GM23248 (cell line): ENCODE data around the gene P3H3. TPM values are rescaled to one million over a fixed set of nuclear protein-coding genes. Genes with fewer than 3 reads are reported as not detected.

Experiments
- DNase-seq: peaks from one replicate; pipeline ENCODE4 v3.0.0-alpha.2; 2015
- H2AFZ ChIP-seq: fragments of 200-600 bp; sonication (generic); 2 replicates; pipeline ENCODE4 v1.6.1; 2016; ENCODE audit warnings: antibody characterized with exemption
- H3F3A ChIP-seq: fragments of 200-600 bp; sonication (generic); 2 replicates; pipeline ENCODE4 v1.6.1; 2016; ENCODE audit warnings: mild to moderate bottlenecking, antibody characterized with exemption, mixed run types; ENCODE audit not compliant: insufficient read depth
- H3K27ac ChIP-seq: fragments of 200-600 bp; sonication (generic); 2 replicates; pipeline ENCODE4 v1.5.1; 2016; ENCODE audit warnings: mild to moderate bottlenecking
- H3K27me3 ChIP-seq: fragments of 200-600 bp; sonication (generic); replicated peaks from 2 replicates; pipeline ENCODE4 v1.6.1; 2016; ENCODE audit warnings: mild to moderate bottlenecking; ENCODE audit not compliant: insufficient read depth
- H3K36me3 ChIP-seq: fragments of 200-600 bp; sonication (generic); 2 replicates; pipeline ENCODE4 v1.6.1; 2016; ENCODE audit warnings: low read depth, mild to moderate bottlenecking
- H3K4me1 ChIP-seq: fragments of 200-600 bp; sonication (generic); 2 replicates; pipeline ENCODE4 v1.6.1; 2016; ENCODE audit warnings: mild to moderate bottlenecking; ENCODE audit not compliant: insufficient read depth
- H3K4me2 ChIP-seq: fragments of 200-600 bp; sonication (generic); one replicate; pipeline ENCODE4 v1.6.1; 2016; ENCODE audit warnings: mild to moderate bottlenecking; ENCODE audit not compliant: unreplicated experiment
- H3K4me3 ChIP-seq: fragments of 200-600 bp; sonication (generic); 2 replicates; pipeline ENCODE4 v1.5.1; 2016; ENCODE audit warnings: mild to moderate bottlenecking
- H3K79me2 ChIP-seq: fragments of 200-600 bp; sonication (generic); 2 replicates; pipeline ENCODE4 v1.6.1; 2016; ENCODE audit warnings: mild to moderate bottlenecking; ENCODE audit not compliant: insufficient read depth
- H3K9ac ChIP-seq: fragments of 200-600 bp; sonication (generic); 2 replicates; pipeline ENCODE4 v1.6.1; 2016; ENCODE audit warnings: mild to moderate bottlenecking
- H3K9me2 ChIP-seq: fragments of 200-600 bp; sonication (generic); 2 replicates; pipeline ENCODE4 v1.6.1; 2016; ENCODE audit warnings: mixed run types, mild to moderate bottlenecking, moderate library complexity; ENCODE audit not compliant: insufficient read depth
- H3K9me3 ChIP-seq: fragments of 200-600 bp; sonication (generic); one replicate; pipeline ENCODE4 v1.6.1; 2017; ENCODE audit warnings: low read depth
- H4K20me1 ChIP-seq: fragments of 200-600 bp; sonication (generic); 2 replicates; pipeline ENCODE4 v1.6.0; 2016; ENCODE audit not compliant: insufficient read depth
- EZH2 ChIP-seq: fragments of 200-600 bp; sonication (generic); IDR thresholded peaks from 2 replicates; pipeline ENCODE4 v1.6.1; 2018; ENCODE audit warnings: antibody characterized with exemption, mild to moderate bottlenecking; ENCODE audit not compliant: insufficient read depth, poor library complexity, severe bottlenecking
- EZH2phosphoT487 ChIP-seq: fragments of 200-600 bp; sonication (generic); IDR thresholded peaks from 2 replicates; pipeline ENCODE4 v1.6.1; 2018; ENCODE audit warnings: antibody characterized with exemption, moderate library complexity, mild to moderate bottlenecking, low read depth; ENCODE audit not compliant: insufficient read depth
- WGBS, 2 experiments: methylation state at CpG; one replicate each; pipeline ENCODE4 v1.1.6; 2015 to 2017; ENCODE audit warnings: low lambda C conversion rate in 2 of 2, low coverage in 1 of 2; ENCODE audit errors: missing lambda C conversion rate in 2 of 2; 5-methylcytosine and 5-hydroxymethylcytosine counted together
- in situ Hi-C: fragments of 300-500 bp; cut with MboI; formaldehyde crosslinking; loops from 2 replicates; pipeline ENCODE4 v1.15.0; 2020
- polyA plus RNA-seq: library from polyadenylated mRNA; unstranded; fragments of >200 nt; fragmentation: Nextera tagmentation; extraction: Ambion mirVana; gene quantifications from 2 replicates; pipeline ENCODE4 v1.2.1, GENCODE V29; 2016
- total RNA-seq: library from RNA; depleted of rRNA; stranded (reverse); fragments of >200 nt; shearing (Covaris generic); gene quantifications from 2 replicates; pipeline ENCODE4 v1.2.3, GENCODE V29; 2014

P3H3 gene
- total and polyA plus RNA-seq, 2 experiments from 2014 or later: 37.6 to 43.0 TPM

GRCh38 chr12:6843118-6843902, 15.1 kb downstream of the P3H3 start:
- peaks cover 22% of the 10 kb centered on the region; the same call in 1 of the 2 replicates for H3K36me3 ChIP-seq
- no peak overlapping the region for H2AFZ ChIP-seq
- DNase-seq: no peak
- WGBS, 2 experiments: 82 to 87% methylated on average over 13 to 16 of the region's 16 CpGs
- no peaks in the 10 kb centered on the region for H3K4me1 ChIP-seq
- no peaks in the 10 kb centered on the region for H3K9me2 ChIP-seq
- H3K27ac ChIP-seq: no peak overlapping the region
- H3K4me2 ChIP-seq: no peak overlapping the region
- TF ChIP-seq EZH2 (no peak), EZH2phosphoT487 (no peak)
- in situ Hi-C loops: no loop called here
- H3K9me3 ChIP-seq: no peaks in the 10 kb centered on the region
- H3F3A ChIP-seq: no peaks in the 10 kb centered on the region
- no peaks in the 10 kb centered on the region for H4K20me1 ChIP-seq
- no peaks in the 10 kb centered on the region for H3K27me3 ChIP-seq
- peaks cover 13% of the 10 kb centered on the region; the same call in 1 of the 2 replicates for H3K79me2 ChIP-seq
- H3K4me3 ChIP-seq: no peak overlapping the region
- no peak overlapping the region for H3K9ac ChIP-seq

DNA sequence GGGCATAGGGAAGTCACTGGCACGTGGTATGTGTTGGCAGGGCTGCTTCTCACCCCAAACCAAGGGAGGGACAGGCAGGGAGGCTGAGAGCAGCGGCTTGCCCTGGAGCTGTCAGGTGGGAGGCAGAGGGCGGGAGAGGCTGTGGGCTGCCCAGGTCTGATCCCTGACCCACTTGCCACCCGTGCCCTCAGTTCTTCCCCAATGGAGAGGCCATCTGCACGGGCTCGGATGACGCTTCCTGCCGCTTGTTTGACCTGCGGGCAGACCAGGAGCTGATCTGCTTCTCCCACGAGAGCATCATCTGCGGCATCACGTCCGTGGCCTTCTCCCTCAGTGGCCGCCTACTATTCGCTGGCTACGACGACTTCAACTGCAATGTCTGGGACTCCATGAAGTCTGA, 17.2 kb downstream of the P3H3 start:
- Histone ChIP-seq H4K20me1 (no peaks in the 10 kb centered on the region), H3K4me1 (no peaks in the 10 kb centered on the region), H3K4me3 (no peak overlapping the region), H2AFZ (no peak overlapping the region), H3K27me3 (no peaks in the 10 kb centered on the region), H3K4me2 (no peak overlapping the region), H3K9me3 (no peaks in the 10 kb centered on the region), H3K9me2 (no peaks in the 10 kb centered on the region), H3F3A (no peaks in the 10 kb centered on the region), H3K79me2 (peaks cover 28% of the 10 kb centered on the region), H3K9ac (no peak overlapping the region), H3K36me3 (peaks cover 22% of the 10 kb centered on the region; the same call in 1 of the 2 replicates), H3K27ac (no peak overlapping the region)
- no peak for TF ChIP-seq EZH2phosphoT487
- in situ Hi-C loops: no loop called here
- DNase-seq: no peak
- 92 to 93% methylated on average over 17 of the region's 17 CpGs for WGBS, 2 experiments

DNA sequence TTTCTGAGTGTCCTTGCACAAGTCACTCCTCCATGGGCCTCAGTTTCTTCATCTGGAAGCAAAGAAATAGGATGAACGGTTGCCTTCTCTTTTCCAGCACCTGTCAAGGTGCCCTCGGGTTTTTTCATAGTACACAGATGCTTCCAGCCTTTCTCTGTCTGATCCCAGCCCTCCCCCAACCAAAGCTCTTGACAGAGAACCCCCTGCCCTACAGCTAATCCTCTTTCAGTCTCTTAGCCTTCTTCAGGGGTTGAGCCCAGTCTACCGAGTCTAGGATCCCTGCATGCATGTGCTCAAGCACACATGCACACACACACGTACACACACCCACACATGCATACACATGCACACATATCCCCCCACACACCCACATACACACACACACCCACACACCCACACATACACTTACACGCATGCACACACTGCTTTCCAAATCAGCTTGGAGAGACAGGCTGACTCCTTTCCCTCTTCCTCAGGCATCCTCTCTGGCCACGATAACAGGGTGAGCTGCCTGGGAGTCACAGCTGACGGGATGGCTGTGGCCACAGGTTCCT, 18.2 kb downstream of the P3H3 start:
- Histone ChIP-seq H3F3A (0 out of 2 replicates have a peak, but pooled peaks cover 2% of the 10 kb centered on the region), H3K79me2 (peaks cover 33% of the 10 kb centered on the region), H3K9me3 (no peaks in the 10 kb centered on the region), H3K27ac (no peak overlapping the region), H3K9me2 (no peaks in the 10 kb centered on the region), H3K4me1 (no peaks in the 10 kb centered on the region), H3K36me3 (peaks cover 22% of the 10 kb centered on the region; the same call in 1 of the 2 replicates), H2AFZ (no peak overlapping the region), H3K27me3 (no peaks in the 10 kb centered on the region), H3K4me2 (no peak overlapping the region), H3K4me3 (no peak overlapping the region), H4K20me1 (no peaks in the 10 kb centered on the region), H3K9ac (no peak overlapping the region)
- WGBS, 2 experiments: 78% methylated on average over 7 of the region's 7 CpGs
- TF ChIP-seq EZH2phosphoT487 (no peak), EZH2 (no peak)
- in situ Hi-C loops: no loop called here
- no peak for DNase-seq

GRCh38 chr12:6847676-6848075, 19.5 kb downstream of the P3H3 start:
- no peak overlapping the region for H3K4me3 ChIP-seq
- H3F3A ChIP-seq: 0 out of 2 replicates have a peak, but pooled peaks cover 5% of the 10 kb centered on the region
- peaks cover 33% of the 10 kb centered on the region for H3K79me2 ChIP-seq
- in situ Hi-C loops: no loop called here
- H3K36me3 ChIP-seq: peaks cover 22% of the 10 kb centered on the region; the same call in 1 of the 2 replicates
- H3K9me2 ChIP-seq: no peaks in the 10 kb centered on the region
- no peaks in the 10 kb centered on the region for H4K20me1 ChIP-seq
- TF ChIP-seq EZH2: no peak
- no peak for TF ChIP-seq EZH2phosphoT487
- no peak overlapping the region for H3K4me2 ChIP-seq
- no peak overlapping the region for H3K27ac ChIP-seq
- H3K9me3 ChIP-seq: no peaks in the 10 kb centered on the region
- 95 to 100% methylated on average over 2 of the region's 2 CpGs for WGBS, 2 experiments
- no peak for DNase-seq
- H2AFZ ChIP-seq: no peak overlapping the region
- H3K4me1 ChIP-seq: no peaks in the 10 kb centered on the region
- no peak overlapping the region for H3K9ac ChIP-seq
- H3K27me3 ChIP-seq: no peaks in the 10 kb centered on the region
